Adrenal gland (tissue), 5 donors: ENCODE measurements around the gene IGSF3.
"Not testable (repeated sequence)": the region's sequence is repeated elsewhere in the genome, so short reads cannot be mapped to it uniquely, and the experiment has no call there.

ENCODE experiments used
- CTCF ChIP-seq, 6 experiments: fragments of 450-650 bp in 4 of 6; fragments of 200-600 bp in 2 of 6; sonication (generic) in 1 of 6; IDR thresholded peaks; 1 replicate in 5 of 6; 2 replicates in 1 of 6; pipeline versions ENCODE4 v1.5.1 to v1.8.0; 2016 to 2021; ENCODE audit warnings: antibody characterized with exemption in 6 of 6, mild to moderate bottlenecking in 2 of 6, moderate library complexity in 1 of 6
- POLR2A ChIP-seq, 2 donors: fragments of 450-650 bp; IDR thresholded peaks; one replicate each; pipeline ENCODE4 v1.6.1; 2017; ENCODE audit warnings: antibody characterized with exemption in 2 of 2, mild to moderate bottlenecking in 2 of 2, moderate library complexity in 1 of 2
- donor health status: DM: no; HTN: no; CAD: no.

- not testable (repeated sequence) for TF ChIP-seq CTCF, POLR2A (IDR thresholded peaks at IDR 0.05)
Measured at GRCh38 chr1:116596742-116597307, 70.7 kb downstream of the IGSF3 start.
